ENCODE results near the gene RASGEF1B. TPM values are rescaled to one million over a fixed set of nuclear protein-coding genes. Genes with fewer than 3 reads are reported as not detected.

RASGEF1B gene
- total RNA-seq, 2 experiments from 2014 or later: 5.7 to 12.6 TPM

GRCh38 chr4:81426770-81427289, 44.9 kb downstream of the RASGEF1B start:
- Histone ChIP-seq H3K36me3 (ENCODE audit: insufficient read depth, low read length) (peaks cover 43% of the 10 kb centered on the region), H3K4me1 (ENCODE audit: insufficient read depth, low read length, poor library complexity, severe bottlenecking) (peaks cover 2% of the 10 kb centered on the region), H2AFZ (ENCODE audit: low read length) (no peak overlapping the region), H4K20me1 (ENCODE audit: insufficient read depth, low read length) (no peaks in the 10 kb centered on the region), H3K27ac (ENCODE audit: low read depth, low read length, poor library complexity, severe bottlenecking) (no peak overlapping the region), H3K4me2 (ENCODE audit: low read length) (no peak overlapping the region), H3K9me3 (ENCODE audit: low read length) (no peaks in the 10 kb centered on the region), H3K79me2 (ENCODE audit: insufficient read depth, low read depth, low read length) (no peaks in the 10 kb centered on the region), H3K4me3 (ENCODE audit: low read depth, low read length, poor library complexity, severe bottlenecking) (no peak overlapping the region), H3K9me2 (ENCODE audit: insufficient read depth, low read length) (no peaks in the 10 kb centered on the region)
- ChIA-PET POLR2A (interaction anchor here (0.6 to 1.0 kb wide), 5 partner anchors 8 to 861 kb away, joined by 3 to 4 read pairs (median 4); no protein-coding TSS in a partner anchor), CTCF (ENCODE audit: unreplicated experiment) (interaction anchor here (0.6 kb wide), 1 partner anchor 334 kb away, joined by 3 read pairs; no protein-coding TSS in a partner anchor)
- no TSS peak for BruUV-seq (replicated peaks)
- no peak for TF ChIP-seq EZH2phosphoT487 (IDR thresholded peaks at IDR 0.05; ENCODE audit: borderline replicate concordance, low read depth, low read length)
- TF ChIP-seq, protein P1, sequence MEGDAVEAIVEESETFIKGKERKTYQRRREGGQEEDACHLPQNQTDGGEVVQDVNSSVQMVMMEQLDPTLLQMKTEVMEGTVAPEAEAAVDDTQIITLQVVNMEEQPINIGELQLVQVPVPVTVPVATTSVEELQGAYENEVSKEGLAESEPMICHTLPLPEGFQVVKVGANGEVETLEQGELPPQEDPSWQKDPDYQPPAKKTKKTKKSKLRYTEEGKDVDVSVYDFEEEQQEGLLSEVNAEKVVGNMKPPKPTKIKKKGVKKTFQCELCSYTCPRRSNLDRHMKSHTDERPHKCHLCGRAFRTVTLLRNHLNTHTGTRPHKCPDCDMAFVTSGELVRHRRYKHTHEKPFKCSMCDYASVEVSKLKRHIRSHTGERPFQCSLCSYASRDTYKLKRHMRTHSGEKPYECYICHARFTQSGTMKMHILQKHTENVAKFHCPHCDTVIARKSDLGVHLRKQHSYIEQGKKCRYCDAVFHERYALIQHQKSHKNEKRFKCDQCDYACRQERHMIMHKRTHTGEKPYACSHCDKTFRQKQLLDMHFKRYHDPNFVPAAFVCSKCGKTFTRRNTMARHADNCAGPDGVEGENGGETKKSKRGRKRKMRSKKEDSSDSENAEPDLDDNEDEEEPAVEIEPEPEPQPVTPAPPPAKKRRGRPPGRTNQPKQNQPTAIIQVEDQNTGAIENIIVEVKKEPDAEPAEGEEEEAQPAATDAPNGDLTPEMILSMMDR (conservative IDR thresholded peaks at IDR 0.05; ENCODE audit: low read length): no peak
- intact Hi-C loops (cut with micrococcal nuclease; ENCODE audit: unreplicated experiment): no loop called here
- no peak for DNase-seq (ENCODE audit: low spot score)

- H2AFZ ChIP-seq (ENCODE audit: low read length): no peak overlapping the region
- H3K36me3 ChIP-seq (ENCODE audit: insufficient read depth, low read length): peaks cover 27% of the 10 kb centered on the region
- TF ChIP-seq, protein P1 (conservative IDR thresholded peaks at IDR 0.05; ENCODE audit: low read length): no peak
- no peak for TF ChIP-seq EZH2phosphoT487 (IDR thresholded peaks at IDR 0.05; ENCODE audit: borderline replicate concordance, low read depth, low read length)
- H3K9me3 ChIP-seq (ENCODE audit: low read length): no peaks in the 10 kb centered on the region
- no peaks in the 10 kb centered on the region for H3K9me2 ChIP-seq (ENCODE audit: insufficient read depth, low read length)
- intact Hi-C loops (cut with micrococcal nuclease; ENCODE audit: unreplicated experiment): no loop called here
- H3K79me2 ChIP-seq (ENCODE audit: insufficient read depth, low read depth, low read length): no peaks in the 10 kb centered on the region
- peaks cover 9% of the 10 kb centered on the region for H3K4me1 ChIP-seq (ENCODE audit: insufficient read depth, low read length, poor library complexity, severe bottlenecking)
- POLR2A ChIA-PET: interaction anchor here (1.5 to 2.1 kb wide), 2 partner anchors 8 to 12 kb away, joined by 4 to 6 read pairs; no protein-coding TSS in a partner anchor
- H3K4me2 ChIP-seq (ENCODE audit: low read length): no peak overlapping the region
- CTCF ChIA-PET (ENCODE audit: unreplicated experiment): no interaction called here
- BruUV-seq (replicated peaks): no TSS peak
- H3K27ac ChIP-seq (ENCODE audit: low read depth, low read length, poor library complexity, severe bottlenecking): no peak overlapping the region
- DNase-seq (ENCODE audit: low spot score): no peak
- H4K20me1 ChIP-seq (ENCODE audit: insufficient read depth, low read length): no peaks in the 10 kb centered on the region
- no peak overlapping the region for H3K4me3 ChIP-seq (ENCODE audit: low read depth, low read length, poor library complexity, severe bottlenecking)
Observed at GRCh38 chr4:81424816-81425755, 46.6 kb downstream of the RASGEF1B start.

Data from OCI-LY7 (cell line).